HG03108 (cell line): Measurements from ENCODE around the gene GCSAM.

Source experiments
- ATAC-seq: cut with Tn5 transposase; IDR thresholded peaks from one replicate; pipeline ENCODE4 v1.9.1; 2021; ENCODE audit warnings: moderate library complexity; ENCODE audit not compliant: unreplicated experiment

The GCSAM gene, protein sequence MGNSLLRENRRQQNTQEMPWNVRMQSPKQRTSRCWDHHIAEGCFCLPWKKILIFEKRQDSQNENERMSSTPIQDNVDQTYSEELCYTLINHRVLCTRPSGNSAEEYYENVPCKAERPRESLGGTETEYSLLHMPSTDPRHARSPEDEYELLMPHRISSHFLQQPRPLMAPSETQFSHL

DNA sequence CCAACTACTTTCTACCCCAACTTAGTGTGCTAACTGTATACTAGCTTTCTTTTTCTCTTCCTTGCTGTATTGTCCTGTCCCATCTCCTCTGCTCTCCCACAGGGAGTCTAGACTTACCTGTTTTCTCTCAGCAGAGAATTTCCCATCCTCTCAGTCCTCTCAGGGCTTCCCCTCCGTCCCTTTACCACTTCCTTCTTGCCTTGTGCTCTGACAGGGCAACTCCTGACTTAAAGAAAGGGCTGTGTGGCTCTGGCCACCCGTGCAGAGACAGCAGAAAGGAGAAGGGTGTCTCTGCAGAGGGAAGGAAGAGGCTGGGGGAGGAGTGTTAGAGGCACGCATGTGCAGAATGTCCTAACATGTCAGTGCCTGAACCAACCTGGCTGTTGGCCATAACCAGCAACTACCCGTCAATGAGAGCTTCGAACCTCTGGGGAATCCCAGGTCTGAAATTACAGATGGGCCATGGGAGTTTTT, at the start of gene GCSAM:
TSS of gene GCSAM (minus strand) at position 274 of the 474 bp plus-strand sequence. CDS start at position 146, 128 bp downstream.
- peak; percentile 68 for ATAC-seq

DNA sequence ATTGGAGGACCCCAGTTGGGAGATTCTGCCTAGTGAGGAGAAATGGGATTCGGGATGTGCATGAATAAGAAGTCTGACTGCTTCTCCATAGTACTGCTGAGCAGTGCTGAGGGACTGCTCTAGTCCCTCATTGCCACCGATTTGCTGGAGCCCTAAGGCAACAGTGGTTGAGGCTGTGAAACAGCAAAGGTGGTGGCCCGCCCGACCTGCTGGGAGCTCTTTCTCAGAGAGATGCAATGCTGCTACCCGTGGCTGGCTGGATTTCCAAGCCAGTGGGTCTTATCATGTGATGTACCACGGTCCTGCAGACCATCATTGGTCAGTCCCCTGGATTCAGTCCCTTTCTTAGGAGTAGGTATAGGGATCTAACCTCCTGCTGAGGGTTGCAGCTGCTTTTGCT, 42.6 kb upstream of the GCSAM start:
- ATAC-seq, result no peak

DNA sequence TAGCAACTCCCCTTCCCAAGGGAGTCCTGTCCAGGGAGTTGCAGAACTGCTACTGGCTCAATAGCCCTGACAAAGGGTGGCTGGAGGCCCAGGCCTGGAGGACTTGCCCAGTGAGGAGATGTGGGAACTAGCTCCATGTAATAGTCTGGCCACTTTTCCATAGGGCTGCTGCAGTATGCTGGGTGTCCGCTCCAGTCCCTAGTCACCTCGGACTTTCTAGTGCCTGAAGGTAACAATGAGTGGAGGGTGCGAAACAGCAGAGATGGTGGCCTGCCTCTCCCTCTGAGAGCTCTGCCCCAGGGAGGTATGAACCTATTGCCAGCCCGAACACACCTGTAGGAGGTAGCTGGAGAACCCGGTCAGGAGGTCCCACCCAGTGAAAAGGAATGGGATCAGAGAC, 42.0 kb upstream of the GCSAM start:
- no peak for ATAC-seq

DNA sequence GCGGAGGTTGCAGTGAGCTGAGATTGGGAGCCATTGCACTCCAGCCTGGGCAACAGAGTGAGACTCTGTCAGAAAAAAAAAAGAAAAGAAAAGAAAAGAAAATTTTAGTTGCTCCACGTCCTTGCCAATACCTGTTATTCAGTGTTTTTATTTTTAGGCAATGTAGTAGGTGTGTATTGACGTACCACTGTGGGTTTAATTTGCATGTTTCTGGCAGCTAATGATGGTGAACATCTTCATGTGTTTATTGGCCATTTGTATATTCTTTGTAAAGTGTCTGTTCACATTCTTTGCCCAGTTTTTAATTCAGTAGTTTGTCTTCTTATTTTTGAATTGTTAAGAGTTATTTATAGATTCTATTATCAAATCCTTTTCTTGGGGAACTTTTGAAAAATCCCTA, 38.1 kb upstream of the GCSAM start:
- no peak for ATAC-seq

DNA sequence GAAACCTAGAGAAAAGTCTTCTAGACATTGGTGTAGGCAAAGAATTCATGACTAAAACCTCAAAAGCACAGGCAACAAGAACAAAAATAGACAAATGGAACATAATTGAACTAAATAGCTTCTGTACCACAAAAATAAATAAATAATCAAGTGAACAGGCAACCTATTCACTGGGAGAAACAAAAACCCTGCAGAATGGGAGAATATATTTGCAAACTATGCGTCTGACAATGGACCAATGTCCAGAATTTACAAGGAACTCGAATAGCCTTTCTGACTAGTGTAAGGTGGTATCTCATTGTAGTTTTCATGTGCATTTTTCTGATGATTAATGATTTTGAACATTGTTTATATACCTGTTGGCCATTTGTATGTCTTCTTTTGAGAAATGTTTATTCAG, 37.0 kb upstream of the GCSAM start:
- no peak for ATAC-seq

DNA sequence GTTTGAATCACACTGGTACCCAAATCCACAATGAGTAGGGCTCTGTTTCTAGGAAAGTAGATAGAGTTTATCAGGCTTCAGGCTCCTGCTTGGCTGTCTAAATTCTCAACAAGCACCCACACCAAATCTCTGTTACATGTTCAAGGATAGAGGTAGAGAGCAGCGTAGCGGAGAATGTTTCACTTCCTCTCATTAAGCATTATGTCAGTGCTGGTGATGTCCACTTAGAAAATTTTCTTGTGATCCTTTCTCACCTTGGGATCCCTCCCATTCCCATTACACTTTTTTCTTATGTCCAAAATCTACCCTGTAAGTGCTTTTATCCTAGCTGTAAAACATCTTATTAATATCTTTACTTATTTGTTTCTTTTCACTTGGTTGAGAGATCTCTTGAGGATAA, 34.7 kb upstream of the GCSAM start:
- peak; percentile 64 for ATAC-seq

DNA sequence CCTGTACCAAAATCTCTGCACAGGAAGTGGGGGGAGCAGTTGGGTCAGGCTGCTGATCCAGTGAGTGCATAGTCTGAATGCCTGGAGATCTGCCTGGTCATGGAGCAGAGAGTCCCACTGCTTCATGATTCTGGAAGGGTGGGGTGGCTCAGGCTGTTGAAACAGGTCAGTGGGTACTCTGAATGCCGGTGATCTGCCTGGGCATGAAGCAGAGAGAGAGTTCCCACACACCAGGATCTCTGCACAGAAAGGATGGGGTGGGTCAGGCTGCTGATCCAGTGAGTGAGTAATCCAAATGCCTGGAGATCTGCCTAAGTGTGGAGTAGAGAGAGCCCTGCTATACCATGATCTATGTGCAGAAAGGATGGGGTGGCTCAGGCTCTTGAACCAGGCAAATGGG, 16.1 kb upstream of the GCSAM start:
- ATAC-seq, result no peak

DNA sequence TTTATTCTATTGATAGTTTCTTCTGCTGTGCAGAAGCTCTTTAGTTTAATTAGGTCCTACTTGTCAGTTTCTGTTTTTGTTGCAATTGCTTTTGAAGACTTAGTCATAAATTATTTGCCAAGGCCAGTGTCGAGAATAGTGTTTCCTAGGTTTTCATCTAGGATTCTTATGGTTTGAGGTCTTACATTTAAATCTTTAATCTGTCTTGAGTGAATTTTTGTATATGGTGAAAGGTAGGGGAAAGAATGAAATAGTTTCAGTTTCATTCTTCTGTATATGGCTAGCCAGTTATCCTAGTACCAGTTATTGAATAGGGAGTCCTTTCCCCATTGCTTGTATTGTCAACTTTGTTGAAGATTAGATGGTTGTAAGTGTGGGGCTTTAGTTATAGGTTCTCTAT, 10.6 kb upstream of the GCSAM start:
- no peak for ATAC-seq

DNA sequence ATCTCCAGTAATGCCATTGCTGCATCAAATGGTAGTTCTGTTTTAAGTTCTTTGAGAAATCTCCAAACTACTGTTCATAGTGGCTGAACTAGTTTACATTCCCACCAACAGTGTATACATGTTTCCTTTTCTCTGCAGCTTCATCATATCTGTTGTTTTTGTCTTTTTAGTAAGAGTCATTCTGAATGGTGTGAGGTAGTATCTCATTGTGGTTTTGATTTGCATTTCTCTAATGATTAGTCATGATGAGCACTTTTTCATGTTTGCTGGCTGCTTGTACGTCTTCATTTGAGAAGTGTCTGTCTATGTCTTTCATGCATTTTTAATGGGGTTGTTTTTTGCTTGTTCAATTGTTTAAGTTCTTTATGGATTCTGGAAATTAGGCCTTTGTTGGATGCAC, 10.2 kb upstream of the GCSAM start:
- ATAC-seq, result no peak

DNA sequence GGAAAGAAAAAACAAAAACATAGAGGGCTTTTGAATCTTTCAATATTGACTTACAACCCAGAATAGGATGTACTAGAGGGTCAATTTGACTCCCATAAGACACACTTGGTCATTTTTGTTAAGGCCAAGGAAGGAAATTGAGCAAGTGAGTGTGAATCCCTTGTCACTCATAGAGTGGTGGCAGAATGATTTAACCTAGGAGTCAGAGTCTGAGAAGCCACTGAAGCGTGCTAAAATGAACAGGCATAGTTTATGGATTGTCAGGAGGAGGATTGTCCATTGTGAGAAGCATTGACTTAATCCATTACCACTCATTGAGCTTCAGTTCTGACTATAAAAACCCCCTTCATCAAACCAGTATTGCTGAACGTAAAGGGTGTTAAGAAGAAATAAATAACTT, 8.2 kb upstream of the GCSAM start:
- no peak for ATAC-seq

DNA sequence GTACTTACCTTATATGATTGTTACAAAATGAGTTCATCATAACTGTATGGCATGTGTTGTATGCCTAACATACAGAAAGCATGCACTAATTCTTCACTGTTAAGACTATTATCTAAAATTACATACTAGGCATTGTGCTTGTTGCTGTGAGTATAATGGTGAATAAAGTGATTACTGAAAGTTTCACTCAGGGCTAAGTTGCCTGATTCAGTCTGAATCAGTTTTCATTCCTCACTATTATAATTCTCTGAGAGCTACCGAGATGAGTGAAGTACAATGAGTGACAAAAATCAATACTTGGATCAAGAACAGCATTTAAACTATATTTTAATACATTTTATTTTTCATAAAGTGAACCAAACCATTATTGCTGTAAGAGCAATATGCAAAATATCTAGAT, 7.5 kb upstream of the GCSAM start:
- ATAC-seq, result no peak

DNA sequence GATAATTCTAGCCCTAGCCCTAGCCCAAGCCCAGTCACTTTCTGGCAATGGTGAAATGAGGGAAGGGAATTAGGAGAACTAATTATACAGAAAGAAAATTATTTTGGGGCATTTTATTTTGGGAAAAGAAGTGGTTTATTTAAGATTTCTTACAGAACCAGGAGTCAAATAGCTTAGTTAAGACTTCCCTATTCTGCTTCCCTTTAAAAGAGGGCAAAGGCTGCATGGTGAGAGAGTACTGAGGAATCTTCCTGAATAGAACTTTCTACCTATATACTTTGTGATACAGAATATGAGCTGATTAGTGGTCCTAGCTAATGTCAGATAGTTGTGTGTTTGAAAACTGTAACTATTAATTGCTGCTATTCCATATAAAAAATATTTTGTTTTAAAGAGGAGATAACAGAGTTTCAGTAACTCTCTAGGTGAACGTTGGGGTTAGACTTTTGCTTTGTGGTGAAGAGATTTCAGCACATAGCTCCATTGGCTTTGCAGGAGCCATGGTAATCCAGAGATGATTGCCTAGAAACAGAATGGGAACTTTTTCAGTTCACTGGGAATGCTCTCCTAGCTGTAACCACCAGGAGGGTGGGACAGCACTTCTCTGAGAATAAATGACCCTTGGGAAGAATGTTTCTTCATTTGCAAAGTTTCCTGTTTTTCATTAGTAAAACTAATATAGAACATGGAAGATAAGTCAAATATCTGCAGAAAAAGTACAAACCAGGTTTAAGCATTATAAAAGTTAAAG, 5.3 kb upstream of the GCSAM start:
- no peak for ATAC-seq

DNA sequence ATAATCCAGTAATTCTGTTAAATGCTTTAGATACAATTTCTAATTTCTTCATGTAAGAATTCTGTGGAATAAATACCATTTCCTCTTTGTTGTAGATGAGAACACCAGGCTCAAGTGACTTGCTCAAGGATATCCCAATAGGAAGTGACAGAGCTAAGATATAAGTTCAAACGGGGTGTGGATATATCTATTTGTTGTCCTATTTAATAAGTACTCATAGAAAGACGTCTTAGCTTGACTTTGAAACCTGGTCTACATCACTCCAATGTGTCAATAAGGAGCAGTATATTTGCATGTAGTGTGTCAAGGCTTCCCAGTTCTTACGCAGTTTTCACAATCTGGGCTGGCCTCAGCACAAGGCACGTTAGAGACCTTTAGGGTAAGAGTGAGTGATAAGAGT, 4.7 kb upstream of the GCSAM start:
- ATAC-seq, result no peak

DNA sequence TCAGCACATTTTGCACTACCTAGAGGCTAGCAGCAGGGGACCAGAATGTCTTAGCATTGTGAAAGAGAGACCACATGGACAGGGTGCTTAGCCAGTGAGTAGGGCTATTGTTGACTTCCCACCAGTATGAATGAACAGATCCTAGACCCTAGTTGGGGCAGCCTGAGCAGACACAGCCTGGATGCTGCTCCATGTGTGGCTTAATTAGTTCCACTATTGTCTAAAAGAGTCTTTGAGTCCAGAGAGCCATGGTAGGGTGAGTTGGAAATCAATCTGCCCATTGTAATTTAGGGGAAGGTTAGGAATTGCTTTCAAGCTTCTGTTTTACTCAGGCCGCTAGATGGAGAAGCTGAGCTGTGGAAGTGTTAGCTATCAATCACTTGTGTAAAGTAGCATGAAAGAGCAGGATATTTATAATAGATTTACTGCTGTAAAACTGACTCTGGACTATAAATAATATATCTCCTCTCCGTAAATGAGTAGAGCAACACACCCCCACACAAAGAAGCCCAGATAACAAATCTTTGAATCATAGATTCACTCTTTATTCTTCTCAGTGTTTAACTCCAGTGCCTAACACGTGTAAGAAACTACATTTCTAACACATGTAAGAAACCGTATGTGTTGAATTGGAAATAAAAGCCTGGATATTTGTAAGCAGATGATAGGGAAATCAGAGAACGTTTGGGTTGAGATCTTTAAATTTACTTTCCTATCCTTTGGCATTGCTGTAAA, 4.1 kb upstream of the GCSAM start:
- ATAC-seq, result no peak

DNA sequence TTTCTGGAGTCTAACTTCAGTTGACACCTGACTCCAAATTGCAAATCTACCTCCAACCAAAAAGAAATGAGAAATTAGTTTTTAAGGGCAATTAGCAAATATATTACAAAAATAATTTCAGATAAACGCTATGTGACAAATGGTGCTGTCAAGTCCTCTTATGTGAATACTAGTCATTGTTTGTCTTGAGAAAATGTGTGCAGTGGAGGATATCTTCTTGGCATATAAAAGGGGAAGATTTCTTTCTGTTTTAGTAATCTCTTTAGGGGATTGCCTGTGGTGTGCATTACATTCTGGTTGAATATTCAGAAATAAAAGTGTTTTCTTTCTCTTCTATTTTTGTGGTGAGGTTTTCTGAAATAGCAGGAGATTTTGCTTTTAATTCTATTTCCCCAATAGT, 3.0 kb upstream of the GCSAM start:
- ATAC-seq, result no peak

DNA sequence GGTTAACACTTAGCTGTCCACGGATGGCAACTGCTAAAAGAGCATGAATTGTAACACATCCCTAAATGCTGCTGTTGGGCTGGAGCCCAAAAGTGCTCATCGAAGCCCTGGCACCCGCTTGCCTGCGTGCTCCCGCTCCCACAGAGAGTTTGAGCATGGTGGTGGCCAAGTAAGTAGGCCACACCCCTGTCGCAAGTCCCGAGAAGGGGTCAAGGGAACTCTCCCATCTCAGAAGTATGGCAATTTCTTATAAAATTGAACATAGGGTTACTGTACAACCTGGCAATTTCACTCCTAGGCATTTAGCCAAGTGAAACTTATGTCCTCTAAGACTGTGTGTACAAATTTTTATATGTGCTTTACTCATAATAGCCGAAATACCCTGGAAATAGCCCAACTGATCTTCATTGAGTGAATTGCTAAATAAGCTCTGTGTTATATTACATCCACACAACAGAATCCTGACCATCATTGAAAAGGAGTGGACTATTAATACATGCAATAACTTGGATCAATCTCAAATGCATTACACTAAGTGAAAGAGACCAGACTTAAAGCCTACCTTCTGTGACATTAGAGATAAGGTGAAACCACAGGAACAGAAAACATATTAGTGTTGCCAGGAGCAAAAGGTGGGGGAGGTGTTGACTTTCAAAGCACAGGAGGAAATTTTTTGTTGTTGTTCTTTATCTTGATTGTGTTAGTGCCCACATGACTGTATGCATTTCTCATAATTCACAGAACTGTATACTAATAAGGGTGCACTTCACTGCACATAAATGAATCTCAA, 1.5 kb upstream of the GCSAM start:
- ATAC-seq, result no peak

DNA sequence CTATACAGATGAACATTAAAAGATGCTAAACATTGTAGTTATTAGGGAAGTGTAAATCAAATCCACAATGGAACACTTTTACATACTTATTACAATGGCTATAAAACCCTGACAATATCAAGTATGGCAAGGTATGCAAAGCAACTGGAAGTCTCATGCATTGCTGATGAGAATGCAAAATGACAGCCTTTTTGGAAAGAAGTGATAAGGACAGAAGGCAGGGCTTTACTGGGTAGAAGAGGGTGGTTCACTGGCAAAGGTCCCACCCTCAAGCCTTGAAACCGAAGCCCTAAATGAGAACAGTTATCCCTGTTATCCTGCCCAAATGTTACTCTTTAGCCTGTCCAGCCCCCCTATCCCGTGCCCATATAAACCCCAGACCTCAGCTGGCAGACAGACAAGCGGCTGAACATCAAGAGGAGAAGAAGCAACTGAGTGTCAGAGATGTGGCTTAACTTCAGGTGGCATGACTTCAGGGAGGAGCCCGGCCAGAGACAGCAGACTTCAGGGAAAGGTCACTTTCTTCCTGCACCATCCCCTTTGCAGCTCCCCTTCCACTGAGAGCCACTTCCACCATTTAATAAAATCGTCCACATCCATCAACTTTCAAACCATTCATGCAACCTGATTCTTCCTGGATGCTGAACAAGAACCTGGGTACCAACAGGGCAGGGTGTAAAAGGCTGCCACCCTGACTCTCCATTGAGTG, 732 bp upstream of the GCSAM start:
- no peak for ATAC-seq

DNA sequence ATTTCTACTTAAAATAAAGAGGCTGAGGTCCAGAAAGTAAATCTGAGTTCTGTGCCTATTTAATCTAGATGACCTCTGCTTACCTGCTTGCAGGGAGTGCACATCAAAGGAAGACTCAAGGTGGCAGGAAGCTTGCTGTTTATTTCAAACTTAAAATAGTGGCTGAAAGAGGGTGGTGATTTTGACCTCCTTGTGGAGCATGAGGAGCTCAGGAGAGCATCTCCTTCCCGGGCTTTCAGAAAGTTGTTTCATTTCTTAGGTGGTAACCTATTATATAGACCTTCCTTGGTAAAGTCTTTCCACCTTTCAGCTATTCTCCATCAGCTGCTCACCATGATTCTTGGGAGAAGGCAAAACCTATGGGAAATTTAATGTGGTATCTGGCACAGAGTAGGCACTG, 494 bp downstream of the GCSAM start:
- no peak for ATAC-seq

DNA sequence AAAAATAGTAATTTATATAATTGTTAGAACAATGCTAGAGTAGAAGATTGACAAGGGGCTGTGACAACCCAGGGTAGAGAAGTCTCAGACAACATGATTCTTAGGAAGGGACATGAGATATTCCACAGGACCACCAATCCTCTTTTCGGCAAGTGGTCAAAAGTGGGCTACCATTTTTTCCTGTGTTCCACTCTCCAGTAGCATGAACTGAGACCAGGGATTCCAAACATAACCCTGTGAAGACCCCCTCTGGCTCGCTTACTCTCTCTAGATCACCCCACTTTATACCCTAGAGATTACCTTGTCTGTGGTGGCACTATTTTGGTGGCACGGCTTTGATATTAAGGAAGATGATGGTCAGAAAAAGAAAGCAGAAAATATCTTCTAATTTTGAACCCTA, 960 bp downstream of the GCSAM start:
- ATAC-seq, result no peak

DNA sequence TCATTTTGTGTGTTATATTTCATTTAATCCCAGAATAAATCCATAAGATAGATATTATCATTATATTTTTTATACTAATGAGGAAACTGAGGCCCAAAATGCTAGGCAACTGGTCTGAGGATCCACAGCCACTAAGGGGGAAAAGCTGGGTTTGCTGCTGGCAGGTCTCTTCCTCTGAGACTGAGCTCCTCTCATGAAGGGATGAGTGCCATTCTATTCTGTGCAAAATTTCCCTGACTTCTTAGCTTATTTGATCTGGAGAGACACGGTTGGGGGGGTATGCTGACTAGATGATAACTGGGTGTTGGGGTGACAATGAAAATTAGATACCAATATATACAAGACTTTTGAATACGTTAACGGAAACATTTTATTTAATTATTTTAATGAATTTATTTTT, 1.9 kb downstream of the GCSAM start:
- no peak for ATAC-seq

DNA sequence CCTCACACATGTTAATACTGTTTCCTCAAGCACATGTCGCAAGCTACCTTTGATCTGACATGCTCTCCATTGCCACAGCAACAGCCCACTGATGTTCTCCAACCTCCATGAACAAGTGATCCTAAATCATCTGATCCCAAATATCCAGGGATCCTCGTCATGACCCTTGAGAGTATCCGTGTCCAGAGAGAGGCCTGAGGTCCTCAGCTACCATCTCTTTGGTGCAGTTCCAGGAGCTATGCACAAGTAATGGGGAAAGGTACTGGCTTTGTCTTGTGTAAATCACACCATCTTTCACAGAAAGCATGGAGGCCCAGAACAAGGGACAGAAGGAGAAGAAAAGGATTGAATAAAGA, 2.4 kb downstream of the GCSAM start:
- ATAC-seq, result no peak
